B cell (primary cell): ENCODE measurements around the gene TCF15. TPM values are rescaled to one million over a fixed set of nuclear protein-coding genes. Genes with fewer than 3 reads are reported as not detected.
"Not testable (repeated sequence)": the region's sequence is repeated elsewhere in the genome, so short reads cannot be mapped to it uniquely, and the experiment has no call there.

Source experiments
- ATAC-seq: fragments of 200-7000 bp; cut with Tn5 transposase; one replicate; pipeline ENCODE4 v1.10.0; 2021; ENCODE audit warnings: low read depth, mild to moderate bottlenecking, moderate number of reproducible peaks, moderate library complexity
- CTCF ChIA-PET: fragments of 350-600 bp; sonication (Branson Sonifier 250); formaldehyde crosslinking; loops from one replicate; lab custom pipeline; 2021; ENCODE audit warnings: antibody characterized with exemption, inconsistent platforms; lab: Charles Lee
- POLR2A ChIA-PET: fragments of 350-600 bp; sonication (Branson Sonifier 250); formaldehyde crosslinking; loops from one replicate; lab custom pipeline; 2021; ENCODE audit warnings: antibody characterized with exemption; lab: Charles Lee
- DNase-seq: peaks from one replicate; pipeline ENCODE4 v3.0.0; 2013
- H2AFZ ChIP-seq: 2 replicates; pipeline ENCODE4 v1.6.1; 2012; ENCODE audit warnings: mild to moderate bottlenecking, low read depth, low read length; ENCODE audit not compliant: insufficient read depth, poor library complexity, severe bottlenecking
- H3K27ac ChIP-seq, 2 donors: 1 replicate in 1 of 2; 2 replicates in 1 of 2; pipeline ENCODE4 v1.5.1; 2012 to 2013; ENCODE audit warnings: low read length in 2 of 2, mild to moderate bottlenecking in 2 of 2, moderate library complexity in 1 of 2
- H3K27me3 ChIP-seq, 4 experiments: fragments of 200-600 bp in 1 of 4; sonication (generic) in 1 of 4; replicated peaks in 1 of 4; 1 replicate in 2 of 4; 2 replicates in 2 of 4; pipeline versions ENCODE4 v1.6.1 to v1.7.0; 2013 to 2016; ENCODE audit warnings: low read length in 3 of 4, mild to moderate bottlenecking in 2 of 4, mixed read lengths in 1 of 4, moderate library complexity in 1 of 4; ENCODE audit not compliant: insufficient read depth in 4 of 4, control insufficient read depth in 3 of 4; ENCODE audit errors: control extremely low read depth in 1 of 4
- H3K36me3 ChIP-seq, 2 experiments: replicated peaks in 1 of 2; 1 replicate in 1 of 2; 2 replicates in 1 of 2; pipeline versions ENCODE4 v1.6.1 to v1.7.1; 2013; ENCODE audit warnings: low read length in 1 of 2; ENCODE audit not compliant: insufficient read depth in 2 of 2, control insufficient read depth in 1 of 2; ENCODE audit errors: control extremely low read depth in 1 of 2, extremely low read depth in 1 of 2
- H3K4me1 ChIP-seq, 2 donors: fragments of 200-600 bp in 1 of 2; sonication (generic) in 1 of 2; 1 replicate in 1 of 2; 2 replicates in 1 of 2; pipeline versions ENCODE4 v1.5.1 to v1.6.1; 2013 to 2017; ENCODE audit warnings: low read length in 2 of 2; ENCODE audit not compliant: control insufficient read depth in 2 of 2, insufficient read depth in 2 of 2
- H3K4me2 ChIP-seq: replicated peaks from 2 replicates; pipeline ENCODE3; 2012; ENCODE audit warnings: mild to moderate bottlenecking, low read depth, low read length; ENCODE audit not compliant: poor library complexity, severe bottlenecking
- H3K4me3 ChIP-seq, 5 experiments: fragments of 200-600 bp in 1 of 5; sonication (generic) in 1 of 5; 1 replicate in 3 of 5; 2 replicates in 2 of 5; pipeline versions ENCODE4 v1.5.1 to v1.7.0; 2011 to 2016; ENCODE audit warnings: low read length in 4 of 5, mild to moderate bottlenecking in 4 of 5, low read depth in 2 of 5, control low read depth in 1 of 5, moderate library complexity in 1 of 5; ENCODE audit not compliant: insufficient read depth in 1 of 5; ENCODE audit errors: control extremely low read depth in 1 of 5, extremely low read depth in 1 of 5
- H3K79me2 ChIP-seq: fragments of 200-600 bp; sonication (generic); one replicate; pipeline ENCODE4 v1.6.0; 2016; ENCODE audit warnings: low read length; ENCODE audit not compliant: control insufficient read depth, insufficient read depth
- H3K9ac ChIP-seq: fragments of 200-600 bp; sonication (generic); 2 replicates; pipeline ENCODE4 v1.6.1; 2017; ENCODE audit warnings: mild to moderate bottlenecking, low read length, moderate library complexity
- H3K9me3 ChIP-seq, 3 donors: one replicate each; pipeline versions ENCODE4 v1.6.1 to v1.7.1; 2013; ENCODE audit warnings: low read length in 2 of 3; ENCODE audit not compliant: control insufficient read depth in 2 of 3, insufficient read depth in 1 of 3; ENCODE audit errors: control extremely low read depth in 1 of 3
- H4K20me1 ChIP-seq: 2 replicates; pipeline ENCODE4 v1.6.0; 2012; ENCODE audit warnings: mild to moderate bottlenecking, low read length; ENCODE audit not compliant: insufficient read depth, control insufficient read depth, poor library complexity, severe bottlenecking
- H3K27ac Mint-ChIP-seq: one replicate; pipeline ENCODE4 v1.8.0; 2021; ENCODE audit warnings: mixed read lengths
- H3K27me3 Mint-ChIP-seq: one replicate; pipeline ENCODE4 v1.8.0; 2021; ENCODE audit warnings: mixed read lengths
- H3K4me1 Mint-ChIP-seq: one replicate; pipeline ENCODE4 v1.8.0; 2021; ENCODE audit warnings: mixed read lengths
- H3K4me3 Mint-ChIP-seq: one replicate; pipeline ENCODE4 v1.8.0; 2021; ENCODE audit warnings: mixed read lengths
- H3K9me3 Mint-ChIP-seq: one replicate; pipeline ENCODE4 v1.8.0; 2022; ENCODE audit warnings: mixed read lengths; ENCODE audit not compliant: insufficient read depth
- EZH2 ChIP-seq: IDR thresholded peaks from 2 replicates; pipeline ENCODE4 v1.6.1; 2012; ENCODE audit warnings: borderline replicate concordance, low read depth, mild to moderate bottlenecking, moderate library complexity, low read length; ENCODE audit not compliant: insufficient read depth, poor library complexity, severe bottlenecking
- WGBS: methylation state at CpG from one replicate; pipeline ENCODE4 v1.1.5; 2013; ENCODE audit warnings: missing lambda C conversion rate; ENCODE audit not compliant: insufficient coverage; 5-methylcytosine and 5-hydroxymethylcytosine counted together
- intact Hi-C: fragments of 100-400 bp; cut with micrococcal nuclease; formaldehyde crosslinking; loops from one replicate; pipeline ENCODE4 v1.10.0; 2022
- polyA plus RNA-seq: library from polyadenylated mRNA; depleted of rRNA; stranded (reverse); fragments of >200 nt; gene quantifications from 2 replicates; pipeline ENCODE4 v1.2.3, GENCODE V29; 2012
- total RNA-seq, 2 donors: library from RNA; stranded (reverse); fragments of 120-200 nt in 1 of 2; gene quantifications; 1 replicate in 1 of 2; 2 replicates in 1 of 2; pipeline versions ENCODE4 v1.2.3 to v1.2.4, GENCODE V29; 2013 to 2022
- TF ChIP-seq, protein P1 (sequence below): fragments of 200-600 bp; IDR thresholded peaks from one replicate; pipeline ENCODE4 v1.8.0; 2022; ENCODE audit warnings: antibody characterized with exemption, mild to moderate bottlenecking

TCF15 gene
- total and polyA plus RNA-seq, 2 donors (not counting 1 experiment from before 2014, with no cell fraction given), result not detected

- no peaks in the 10 kb centered on the region for H3K79me2 ChIP-seq
- H3K36me3 ChIP-seq, result no peaks in the 10 kb centered on the region
- H3K4me1 ChIP-seq, result no peaks in the 10 kb centered on the region
- Mint-ChIP-seq H3K27me3 (peaks cover 20% of the 10 kb centered on the region), H3K4me3 (no peak overlapping the region), H3K9me3 (no peaks in the 10 kb centered on the region), H3K27ac (no peak overlapping the region), H3K4me1 (peaks cover 2% of the 10 kb centered on the region)
- POLR2A ChIA-PET, result no interaction called here
- TF ChIP-seq EZH2, result no peak
- TF ChIP-seq, protein P1, sequence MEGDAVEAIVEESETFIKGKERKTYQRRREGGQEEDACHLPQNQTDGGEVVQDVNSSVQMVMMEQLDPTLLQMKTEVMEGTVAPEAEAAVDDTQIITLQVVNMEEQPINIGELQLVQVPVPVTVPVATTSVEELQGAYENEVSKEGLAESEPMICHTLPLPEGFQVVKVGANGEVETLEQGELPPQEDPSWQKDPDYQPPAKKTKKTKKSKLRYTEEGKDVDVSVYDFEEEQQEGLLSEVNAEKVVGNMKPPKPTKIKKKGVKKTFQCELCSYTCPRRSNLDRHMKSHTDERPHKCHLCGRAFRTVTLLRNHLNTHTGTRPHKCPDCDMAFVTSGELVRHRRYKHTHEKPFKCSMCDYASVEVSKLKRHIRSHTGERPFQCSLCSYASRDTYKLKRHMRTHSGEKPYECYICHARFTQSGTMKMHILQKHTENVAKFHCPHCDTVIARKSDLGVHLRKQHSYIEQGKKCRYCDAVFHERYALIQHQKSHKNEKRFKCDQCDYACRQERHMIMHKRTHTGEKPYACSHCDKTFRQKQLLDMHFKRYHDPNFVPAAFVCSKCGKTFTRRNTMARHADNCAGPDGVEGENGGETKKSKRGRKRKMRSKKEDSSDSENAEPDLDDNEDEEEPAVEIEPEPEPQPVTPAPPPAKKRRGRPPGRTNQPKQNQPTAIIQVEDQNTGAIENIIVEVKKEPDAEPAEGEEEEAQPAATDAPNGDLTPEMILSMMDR, result no peak
- no peak overlapping the region for H3K27ac ChIP-seq
- no peak overlapping the region for H3K4me3 ChIP-seq
- no peak overlapping the region for H3K9ac ChIP-seq
- H2AFZ ChIP-seq, result no peak overlapping the region
- ATAC-seq, result no peak
- no peaks in the 10 kb centered on the region for H3K9me3 ChIP-seq
- H3K27me3 ChIP-seq, result peaks cover 0 to 6% (median 4%) of the 10 kb centered on the region in 4 experiments
- no peak for DNase-seq
- WGBS, result 100% methylated on average over 3 of the region's 8 CpGs
- no peak overlapping the region for H3K4me2 ChIP-seq
- intact Hi-C loops, result no loop called here
- CTCF ChIA-PET, result no interaction called here
- no peaks in the 10 kb centered on the region for H4K20me1 ChIP-seq
Observed at GRCh38 chr20:584161-584970, 25.7 kb downstream of the TCF15 start.

DNA sequence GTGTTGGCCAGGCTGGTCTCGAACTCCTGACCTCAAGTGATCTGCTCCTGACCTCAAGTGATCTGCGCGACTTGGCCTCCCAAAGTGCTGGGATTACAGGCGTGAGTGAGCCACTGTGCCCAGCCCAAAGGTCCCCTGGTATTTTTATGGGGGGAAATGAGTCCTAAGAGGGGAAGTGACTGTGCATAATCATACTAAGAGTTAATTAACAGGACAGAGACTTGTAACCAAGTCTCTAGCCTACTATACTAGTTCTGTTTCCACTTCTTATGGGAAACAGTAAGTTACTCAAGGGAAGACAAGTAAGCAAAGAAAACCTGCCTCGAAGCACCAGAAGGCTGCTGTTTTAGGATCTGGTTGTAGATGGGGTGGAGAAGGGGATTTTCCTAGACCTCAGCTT, 27.9 kb downstream of the TCF15 start:
- Histone ChIP-seq H3K4me2 (no peak overlapping the region), H3K9me3 (no peaks in the 10 kb centered on the region), H4K20me1 (no peaks in the 10 kb centered on the region), H2AFZ (no peak overlapping the region), H3K36me3 (no peaks in the 10 kb centered on the region), H3K79me2 (no peaks in the 10 kb centered on the region), H3K27ac (no peak overlapping the region), H3K4me3 (no peak overlapping the region), H3K9ac (no peak overlapping the region), H3K27me3 (peaks cover 0 to 6% (median 4%) of the 10 kb centered on the region in 4 experiments), H3K4me1 (no peaks in the 10 kb centered on the region)
- H3K4me3 Mint-ChIP-seq, result no peak overlapping the region
- no peaks in the 10 kb centered on the region for H3K4me1 Mint-ChIP-seq
- intact Hi-C loops, result no loop called here
- ATAC-seq, result no peak
- ChIA-PET POLR2A (no interaction called here), CTCF (no interaction called here)
- H3K27me3 Mint-ChIP-seq, result peaks cover 20% of the 10 kb centered on the region
- 62% methylated on average over 2 of the region's 5 CpGs for WGBS
- DNase-seq, result no peak
- TF ChIP-seq, protein P1, result no peak
- no peak for TF ChIP-seq EZH2
- H3K27ac Mint-ChIP-seq, result no peak overlapping the region
- H3K9me3 Mint-ChIP-seq, result no peaks in the 10 kb centered on the region

- H3K4me1 ChIP-seq, H3K79me2 ChIP-seq, H3K9me3 Mint-ChIP-seq, ATAC-seq, H3K4me1 Mint-ChIP-seq, H3K27me3 ChIP-seq, H3K4me2 ChIP-seq, H3K27ac Mint-ChIP-seq, POLR2A ChIA-PET, intact Hi-C loops, H3K27ac ChIP-seq, H2AFZ ChIP-seq, H3K36me3 ChIP-seq, DNase-seq, CTCF ChIA-PET, H3K4me3 ChIP-seq, H3K9ac ChIP-seq, H3K9me3 ChIP-seq, H3K4me3 Mint-ChIP-seq, H4K20me1 ChIP-seq: not testable (repeated sequence)
- H3K27me3 Mint-ChIP-seq, result peaks cover 18% of the 10 kb centered on the region
- WGBS, result no CpG with 5 or more reads among the region's 8 CpGs
Observed at GRCh38 chr20:578940-579690, 31.0 kb downstream of the TCF15 start.
